Inflammatory macrophage treated with lipopolysaccharide for 4 hours (primary cell): ENCODE measurements around the gene TMEM165.

Experiments used
- DNase-seq: peaks from one replicate; pipeline ENCODE4 v3.0.0-alpha.2; 2020

TMEM165 gene

GRCh38 chr4:55469979-55470378 lies 74.2 kb downstream of the TMEM165 start:
- DNase-seq, result no peak
